C4-2B (cell line): Measurements from ENCODE around the gene OTC.

ENCODE experiments used
- CTCF ChIP-seq: fragments of 450-650 bp; conservative IDR thresholded peaks from 2 replicates; pipeline ENCODE4 v1.5.1; 2017; ENCODE audit warnings: mild to moderate bottlenecking
- ZFX ChIP-seq: fragments of 450-650 bp; IDR thresholded peaks from 2 replicates; pipeline ENCODE4 v1.6.1; 2017

- TF ChIP-seq CTCF (no peak), ZFX (no peak)
These were observed 54.7 kb downstream of the OTC start for GRCh38 chrX:38407126-38407525.
